Activated CD8-positive, alpha-beta memory T cell treated with anti-CD3 and anti-CD28 coated beads, Interleukin-2, amount 50 U/mL, for 1 hour (primary cell): ENCODE measurements around the gene BEST2.
"Not testable (repeated sequence)": the region's sequence is repeated elsewhere in the genome, so short reads cannot be mapped to it uniquely, and the experiment has no call there.

Experiments used
- DNase-seq: peaks from one replicate; pipeline ENCODE4 v3.0.0-alpha.2; 2020; ENCODE audit errors: extremely low read depth

BEST2 gene

DNA sequence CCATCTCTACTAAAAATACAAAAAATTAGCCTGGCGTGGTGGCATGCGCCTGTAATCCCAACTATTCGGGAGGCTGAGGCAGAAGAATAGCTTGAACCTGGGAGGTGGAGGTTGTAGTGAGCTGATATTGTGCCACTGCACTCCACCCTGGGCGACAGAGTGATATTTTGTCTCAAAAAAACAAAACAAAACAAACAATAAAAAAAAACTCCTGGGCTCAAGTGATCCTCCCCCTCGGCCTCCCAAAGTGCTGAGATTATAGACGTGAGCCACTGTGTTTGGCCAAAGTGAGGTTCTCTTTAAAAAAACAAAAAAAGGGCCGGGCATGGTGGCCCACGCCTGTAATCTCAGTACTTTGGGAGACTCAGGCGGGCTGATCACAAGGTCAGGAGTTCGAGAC, 35.9 kb downstream of the BEST2 start:
- no peak for DNase-seq

GRCh38 chr19:12788042-12788681, 36.6 kb downstream of the BEST2 start:
- DNase-seq, result no peak

GRCh38 chr19:12788682-12789097, 37.1 kb downstream of the BEST2 start:
- DNase-seq, result no peak

DNA sequence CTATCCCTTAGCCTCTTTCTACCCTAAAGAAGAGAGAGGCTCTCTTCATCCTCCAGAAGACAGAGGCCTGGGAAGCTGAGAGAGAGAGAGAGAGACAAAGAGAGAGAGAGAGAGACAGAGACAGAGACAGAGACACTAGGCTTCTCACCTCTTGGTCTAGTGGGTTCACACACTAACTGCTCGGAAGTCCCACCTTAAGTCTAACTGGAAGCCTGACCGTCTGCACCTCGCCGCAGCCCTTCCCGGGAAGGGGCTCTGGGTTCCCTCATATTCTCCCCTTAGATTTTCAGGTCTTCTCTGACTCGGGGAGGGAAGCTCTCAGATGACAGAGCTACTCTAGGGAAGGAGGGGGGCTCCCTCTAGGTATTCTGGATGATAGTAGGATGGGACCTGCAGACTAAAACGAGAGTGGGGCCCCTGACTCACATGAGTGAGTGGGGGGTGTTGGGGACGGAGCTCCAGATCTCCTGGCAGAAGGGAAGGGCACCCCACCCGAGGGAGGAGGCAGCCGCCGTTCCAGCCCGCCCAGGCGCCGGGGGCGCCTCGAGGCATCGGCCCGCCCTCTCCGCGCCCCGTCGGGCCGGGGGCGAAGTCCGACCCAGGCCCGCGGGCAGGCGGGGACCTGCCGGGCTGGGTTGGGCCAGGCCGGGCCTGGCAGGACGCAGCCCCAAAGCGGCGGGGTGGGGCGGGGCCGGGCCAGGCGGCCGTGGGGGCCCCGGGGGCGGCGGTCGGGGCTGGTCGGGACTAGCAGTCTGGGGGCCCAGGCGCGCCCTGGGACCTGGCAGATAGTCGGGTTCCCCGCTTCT, 37.7 kb downstream of the BEST2 start:
- no peak for DNase-seq

DNA sequence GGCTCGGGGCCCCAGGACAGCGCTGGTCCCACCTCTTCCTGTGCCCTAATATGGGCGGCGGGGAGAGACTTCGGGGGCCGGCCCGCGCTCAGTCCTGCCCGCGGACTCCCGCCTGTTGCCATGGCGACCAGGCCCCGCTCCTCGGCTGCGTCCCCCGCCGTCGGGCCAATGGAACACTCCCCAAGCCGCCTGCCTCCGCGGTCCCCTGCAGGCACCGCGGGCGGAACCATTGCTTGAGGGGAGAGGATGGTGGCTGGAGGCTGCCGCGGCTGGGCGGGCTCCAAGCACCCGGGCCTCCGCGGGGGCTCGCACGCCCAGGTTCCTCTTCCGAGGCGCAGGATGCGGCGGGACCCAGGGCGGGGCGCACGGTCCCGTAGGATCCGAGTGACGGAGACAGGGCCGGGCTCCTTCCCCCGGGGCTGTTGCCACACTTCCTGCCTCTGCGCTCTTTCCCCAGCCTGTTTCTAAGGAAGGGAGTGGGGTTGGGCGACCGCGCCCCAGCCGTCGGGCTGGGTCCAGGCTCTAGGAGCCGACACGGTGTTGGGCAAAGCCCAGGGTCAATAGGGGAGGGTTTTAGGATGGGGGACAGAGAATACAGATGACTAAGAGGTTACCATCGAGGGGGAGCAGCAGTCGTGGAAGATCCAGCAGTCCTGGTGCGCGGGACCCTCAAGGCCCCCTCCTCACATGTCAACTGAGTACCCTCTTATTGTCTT, 38.5 kb downstream of the BEST2 start:
- peak; percentile 86 for DNase-seq

DNA sequence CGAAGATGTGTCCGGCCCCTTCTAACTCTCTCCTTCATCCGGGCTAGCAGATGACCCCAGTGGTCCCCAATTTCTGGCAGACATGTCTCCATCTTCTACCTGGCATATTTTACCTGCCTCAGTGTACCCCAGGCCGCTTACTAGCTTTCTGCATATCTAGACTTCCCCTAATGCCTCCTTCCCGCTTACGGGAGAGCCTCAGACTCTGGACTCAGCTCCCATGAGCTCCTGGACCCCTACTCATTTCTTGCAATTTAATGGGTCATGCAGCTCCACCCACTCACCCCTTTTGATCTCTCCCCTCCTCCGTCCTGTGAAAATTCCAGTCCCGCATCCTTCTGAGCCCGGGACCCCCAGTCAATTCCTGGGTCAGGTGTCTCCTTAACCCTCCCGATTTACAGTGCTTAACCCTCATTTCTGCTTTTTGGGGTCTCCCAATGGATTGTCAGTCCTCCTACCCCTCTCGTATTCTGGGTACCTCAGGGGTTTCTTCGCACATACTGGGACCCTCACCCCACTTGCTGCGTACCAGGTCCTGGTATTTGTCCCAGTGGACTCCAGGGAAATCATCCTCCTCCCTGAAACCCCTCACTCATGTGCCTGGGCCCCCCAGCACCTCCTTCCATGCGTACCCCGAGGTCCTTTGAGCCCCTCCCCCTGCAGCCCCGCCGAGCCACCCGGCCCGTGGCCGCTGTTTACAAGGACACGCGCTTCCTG, 39.2 kb downstream of the BEST2 start:
- no peak for DNase-seq

DNA sequence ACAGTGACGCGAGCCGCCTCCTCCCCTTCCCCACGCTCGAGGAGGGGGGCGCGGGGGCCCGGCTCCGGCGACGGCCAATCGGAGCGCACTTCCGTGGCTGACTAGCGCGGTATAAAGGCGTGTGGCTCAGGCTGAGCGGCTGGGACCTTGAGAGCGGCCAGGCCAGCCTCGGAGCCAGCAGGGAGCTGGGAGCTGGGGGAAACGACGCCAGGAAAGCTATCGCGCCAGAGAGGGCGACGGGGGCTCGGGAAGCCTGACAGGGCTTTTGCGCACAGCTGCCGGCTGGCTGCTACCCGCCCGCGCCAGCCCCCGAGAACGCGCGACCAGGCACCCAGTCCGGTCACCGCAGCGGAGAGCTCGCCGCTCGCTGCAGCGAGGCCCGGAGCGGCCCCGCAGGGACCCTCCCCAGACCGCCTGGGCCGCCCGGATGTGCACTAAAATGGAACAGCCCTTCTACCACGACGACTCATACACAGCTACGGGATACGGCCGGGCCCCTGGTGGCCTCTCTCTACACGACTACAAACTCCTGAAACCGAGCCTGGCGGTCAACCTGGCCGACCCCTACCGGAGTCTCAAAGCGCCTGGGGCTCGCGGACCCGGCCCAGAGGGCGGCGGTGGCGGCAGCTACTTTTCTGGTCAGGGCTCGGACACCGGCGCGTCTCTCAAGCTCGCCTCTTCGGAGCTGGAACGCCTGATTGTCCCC, 39.9 kb downstream of the BEST2 start, which contains the start of gene JUNB:
JUNB (plus strand) TSS at position 142 of the 706 bp plus-strand sequence; CDS start at position 428, 286 bp downstream.
- peak; percentile 95 for DNase-seq

GRCh38 chr19:12792051-12792852, 40.7 kb downstream of the BEST2 start:
- DNase-seq, result no peak

DNA sequence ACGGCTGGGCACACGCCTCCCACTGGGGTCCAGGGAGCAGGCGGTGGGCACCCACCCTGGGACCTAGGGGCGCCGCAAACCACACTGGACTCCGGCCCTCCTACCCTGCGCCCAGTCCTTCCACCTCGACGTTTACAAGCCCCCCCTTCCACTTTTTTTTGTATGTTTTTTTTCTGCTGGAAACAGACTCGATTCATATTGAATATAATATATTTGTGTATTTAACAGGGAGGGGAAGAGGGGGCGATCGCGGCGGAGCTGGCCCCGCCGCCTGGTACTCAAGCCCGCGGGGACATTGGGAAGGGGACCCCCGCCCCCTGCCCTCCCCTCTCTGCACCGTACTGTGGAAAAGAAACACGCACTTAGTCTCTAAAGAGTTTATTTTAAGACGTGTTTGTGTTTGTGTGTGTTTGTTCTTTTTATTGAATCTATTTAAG, 41.3 kb downstream of the BEST2 start:
- no peak for DNase-seq

DNA sequence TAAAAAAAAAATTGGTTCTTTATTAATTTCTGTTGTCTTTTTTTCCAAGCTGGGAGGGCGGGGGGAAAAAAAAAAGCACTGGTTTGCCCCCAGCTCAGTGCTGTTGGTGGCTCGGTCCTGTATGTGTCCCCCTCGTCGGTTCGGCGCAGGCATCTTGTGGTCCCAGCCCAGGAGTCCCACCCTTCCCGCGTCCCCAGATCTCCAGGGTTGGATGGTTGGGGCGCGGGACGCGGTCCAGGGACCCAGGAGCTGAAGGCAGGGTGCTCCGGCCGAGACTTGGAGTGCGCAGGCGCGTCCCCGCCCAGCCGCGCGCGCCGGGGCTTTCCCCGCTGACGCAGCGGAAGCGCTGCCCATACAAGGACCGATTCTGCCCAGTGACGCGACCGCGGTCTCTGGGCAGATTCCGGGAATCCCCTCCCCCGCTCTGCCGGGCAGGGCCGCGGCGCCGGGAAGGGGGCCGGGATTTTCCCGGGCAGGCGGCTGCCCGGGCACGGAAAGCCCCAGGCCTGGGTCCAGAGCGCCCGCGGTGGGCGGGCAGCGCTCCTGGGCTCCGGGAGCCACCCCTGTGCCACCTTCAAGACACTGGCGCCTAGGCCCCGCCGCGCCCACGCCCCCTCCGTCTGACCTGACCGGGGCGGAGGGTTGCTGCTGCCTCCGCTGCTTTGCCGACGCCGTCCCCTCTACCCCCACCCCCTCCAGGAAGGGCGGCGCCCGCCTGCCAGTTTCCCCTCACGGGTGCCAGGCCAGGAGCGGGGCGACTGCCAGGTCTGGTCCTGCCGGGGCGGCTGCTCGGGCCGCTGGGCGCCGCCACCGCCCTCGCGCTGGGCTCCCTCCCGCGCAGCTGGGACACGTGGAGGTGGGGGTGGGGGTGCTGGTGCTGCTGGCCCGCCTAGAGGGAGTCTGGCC, 42.0 kb downstream of the BEST2 start:
- peak; percentile 87 for DNase-seq

- DNase-seq, result no peak
Observed at GRCh38 chr19:12794196-12794941, 42.8 kb downstream of the BEST2 start.

DNA sequence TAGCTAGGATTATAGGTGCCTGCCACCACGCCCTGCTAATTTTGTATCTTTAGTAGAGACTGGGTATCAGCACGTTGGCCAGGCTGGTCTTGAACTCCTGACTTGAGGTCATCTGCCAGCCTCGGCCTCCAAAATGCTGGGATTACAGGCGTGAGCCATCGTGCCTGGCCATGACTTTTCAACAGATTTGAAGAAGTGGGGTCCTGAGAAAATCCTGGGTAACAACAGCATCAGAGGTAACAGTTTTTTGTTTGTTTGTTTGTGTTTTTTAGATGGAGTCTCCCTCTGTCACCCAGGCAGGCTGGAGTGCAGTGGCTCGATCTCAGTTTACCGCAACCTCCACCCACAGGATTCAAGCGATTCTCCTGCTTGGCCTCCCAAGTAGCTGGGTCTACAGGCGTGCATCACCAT, 43.4 kb downstream of the BEST2 start:
- no peak for DNase-seq

DNA sequence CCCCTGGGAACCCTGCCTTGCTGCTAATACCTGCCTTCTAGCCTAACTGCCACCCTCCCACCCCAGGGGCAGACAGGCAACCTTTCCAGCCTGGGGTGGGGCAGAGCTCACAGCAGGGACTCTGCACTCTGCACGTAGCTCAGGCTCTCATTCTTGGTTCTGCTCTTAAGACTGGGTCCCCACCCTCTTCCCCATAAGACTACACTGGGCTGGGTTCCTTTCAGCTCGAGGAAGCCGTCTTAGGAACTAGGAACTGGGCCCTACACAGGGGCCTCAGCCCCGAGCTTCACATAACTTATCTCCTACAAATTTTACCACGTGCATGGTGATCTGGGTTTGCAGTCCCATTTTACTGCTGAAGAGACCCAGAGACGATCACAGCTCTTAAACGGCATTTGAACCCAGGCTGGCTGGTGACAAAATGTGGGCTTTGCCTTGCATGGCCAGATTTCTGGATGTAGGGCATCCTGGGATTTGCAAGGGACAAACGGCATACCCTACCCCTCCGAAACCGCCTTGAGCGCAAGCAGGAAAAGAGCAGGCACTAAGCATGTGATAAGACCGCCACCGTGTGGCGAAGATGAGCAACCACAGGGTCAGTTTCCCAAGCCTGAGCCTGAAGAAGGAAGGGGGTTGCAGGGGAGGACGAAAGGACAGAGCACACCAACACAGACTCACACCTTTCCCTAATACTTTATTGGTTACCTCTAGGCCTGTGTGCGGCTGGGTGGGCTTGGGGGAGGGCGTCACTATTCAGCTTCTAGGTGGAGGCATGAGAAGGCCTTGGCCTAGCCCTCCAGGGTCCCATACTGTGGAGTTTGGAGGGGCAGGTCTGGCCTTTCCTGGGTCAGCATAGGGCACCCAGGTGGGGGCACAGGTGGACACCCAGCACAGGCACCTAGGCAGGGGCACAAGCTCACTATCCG, 44.8 kb downstream of the BEST2 start:
- no peak for DNase-seq

GRCh38 chr19:12797141-12797587, 45.6 kb downstream of the BEST2 start:
- DNase-seq, result no peak

GRCh38 chr19:12797607-12798006, 46.0 kb downstream of the BEST2 start:
- not testable (repeated sequence) for DNase-seq

- no peak for DNase-seq
Observed at GRCh38 chr19:12799742-12800465, 48.3 kb downstream of the BEST2 start.

DNA sequence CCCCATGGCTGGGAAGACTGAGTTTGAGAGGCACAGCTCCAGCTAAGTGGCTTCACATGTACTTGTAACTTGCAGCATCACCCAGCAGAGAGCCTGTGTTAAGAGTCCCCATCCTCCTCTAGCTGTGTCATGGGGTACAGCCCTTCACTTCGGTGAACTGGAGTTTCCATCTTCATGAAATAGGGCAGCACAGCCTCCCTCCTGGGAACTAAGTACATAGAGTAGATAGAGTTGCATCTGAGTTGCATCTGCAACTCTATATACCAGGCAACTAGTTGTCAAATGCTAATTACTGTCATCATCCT, 48.8 kb downstream of the BEST2 start:
- DNase-seq, result no peak
